ENCODE data around the gene TRH.

DNA sequence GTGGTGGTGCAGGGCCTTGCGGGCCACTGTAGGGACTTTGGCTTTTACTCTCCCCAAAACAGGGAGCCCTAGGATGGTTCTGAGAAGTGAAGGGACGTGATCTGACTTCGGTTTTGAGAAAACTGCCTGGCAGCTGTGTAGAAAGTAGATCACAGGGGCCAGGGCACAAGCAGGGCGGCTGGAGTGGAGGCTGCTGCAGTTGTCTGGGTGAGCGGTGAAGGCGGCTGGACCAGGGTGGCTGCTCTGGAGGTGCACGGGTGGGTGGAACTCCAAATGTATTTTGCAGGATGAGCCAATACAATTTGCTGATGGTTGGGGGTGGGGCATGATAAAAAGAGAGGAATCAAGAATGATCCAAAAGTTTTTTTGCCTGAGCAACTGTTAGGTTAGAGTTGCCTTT is 29.8 kb upstream of the TRH start:
- TF ChIP-seq, protein P1, sequence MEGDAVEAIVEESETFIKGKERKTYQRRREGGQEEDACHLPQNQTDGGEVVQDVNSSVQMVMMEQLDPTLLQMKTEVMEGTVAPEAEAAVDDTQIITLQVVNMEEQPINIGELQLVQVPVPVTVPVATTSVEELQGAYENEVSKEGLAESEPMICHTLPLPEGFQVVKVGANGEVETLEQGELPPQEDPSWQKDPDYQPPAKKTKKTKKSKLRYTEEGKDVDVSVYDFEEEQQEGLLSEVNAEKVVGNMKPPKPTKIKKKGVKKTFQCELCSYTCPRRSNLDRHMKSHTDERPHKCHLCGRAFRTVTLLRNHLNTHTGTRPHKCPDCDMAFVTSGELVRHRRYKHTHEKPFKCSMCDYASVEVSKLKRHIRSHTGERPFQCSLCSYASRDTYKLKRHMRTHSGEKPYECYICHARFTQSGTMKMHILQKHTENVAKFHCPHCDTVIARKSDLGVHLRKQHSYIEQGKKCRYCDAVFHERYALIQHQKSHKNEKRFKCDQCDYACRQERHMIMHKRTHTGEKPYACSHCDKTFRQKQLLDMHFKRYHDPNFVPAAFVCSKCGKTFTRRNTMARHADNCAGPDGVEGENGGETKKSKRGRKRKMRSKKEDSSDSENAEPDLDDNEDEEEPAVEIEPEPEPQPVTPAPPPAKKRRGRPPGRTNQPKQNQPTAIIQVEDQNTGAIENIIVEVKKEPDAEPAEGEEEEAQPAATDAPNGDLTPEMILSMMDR (IDR thresholded peaks at IDR 0.05) = no peak
- TF ChIP-seq POLR2A (IDR thresholded peaks at IDR 0.05) (no peak), EP300 (IDR thresholded peaks at IDR 0.05) (no peak)
